Smooth muscle cell (in vitro differentiated cells): ENCODE data around the gene OR8B3. TPM values are rescaled to one million over a fixed set of nuclear protein-coding genes. Genes with fewer than 3 reads are reported as not detected.

Experiments
- DNase-seq: peaks from one replicate; lab custom pipeline; 2025; ENCODE audit not compliant: unreplicated experiment; lab: John Stamatoyannopoulos, UW
- H2AFZ ChIP-seq: fragments of 200-600 bp; sonication (generic); 2 replicates; pipeline ENCODE4 v1.6.0; 2016; ENCODE audit warnings: antibody characterized with exemption, low read depth, mild to moderate bottlenecking
- H3F3A ChIP-seq: fragments of 200-600 bp; sonication (generic); 2 replicates; pipeline ENCODE4 v1.6.0; 2017; ENCODE audit warnings: antibody characterized with exemption, low read depth
- H3K27ac ChIP-seq: fragments of 200-600 bp; sonication (generic); 2 replicates; pipeline ENCODE4 v1.5.1; 2016; ENCODE audit warnings: low read depth, mild to moderate bottlenecking
- H3K27me3 ChIP-seq: fragments of 200-600 bp; sonication (generic); 2 replicates; pipeline ENCODE4 v1.6.1; 2016; ENCODE audit warnings: low read depth, mild to moderate bottlenecking
- H3K36me3 ChIP-seq: fragments of 200-600 bp; sonication (generic); 2 replicates; pipeline ENCODE4 v1.5.1; 2016; ENCODE audit warnings: low read depth
- H3K4me1 ChIP-seq: fragments of 200-600 bp; sonication (generic); 2 replicates; pipeline ENCODE4 v1.5.1; 2016; ENCODE audit warnings: low read depth
- H3K4me2 ChIP-seq: fragments of 200-600 bp; sonication (generic); 2 replicates; pipeline ENCODE4 v1.6.0; 2016; ENCODE audit warnings: mild to moderate bottlenecking
- H3K4me3 ChIP-seq: fragments of 200-600 bp; sonication (generic); 2 replicates; pipeline ENCODE4 v1.5.1; 2016; ENCODE audit warnings: mild to moderate bottlenecking
- H3K79me2 ChIP-seq: fragments of 200-600 bp; sonication (generic); 2 replicates; pipeline ENCODE4 v1.6.0; 2016; ENCODE audit warnings: low read depth, mild to moderate bottlenecking
- H3K9ac ChIP-seq: fragments of 200-600 bp; sonication (generic); 2 replicates; pipeline ENCODE4 v1.6.0; 2016; ENCODE audit warnings: low read depth
- H3K9me3 ChIP-seq: fragments of 200-600 bp; sonication (generic); replicated peaks from 2 replicates; pipeline ENCODE4 v1.5.1; 2016; ENCODE audit warnings: low read depth
- H4K20me1 ChIP-seq: fragments of 200-600 bp; sonication (generic); 2 replicates; pipeline ENCODE4 v1.6.0; 2016; ENCODE audit warnings: low read depth
- WGBS: methylation state at CpG from one replicate; pipeline ENCODE4 v1.1.7; 2016; ENCODE audit warnings: low lambda C conversion rate; 5-methylcytosine and 5-hydroxymethylcytosine counted together
- polyA plus RNA-seq: library from polyadenylated mRNA; unstranded; fragments of >200 nt; fragmentation: Nextera tagmentation; extraction: Ambion mirVana; gene quantifications from 2 replicates; pipeline ENCODE4 v1.2.1, GENCODE V29; 2016
- total RNA-seq: library from RNA; depleted of rRNA; stranded (reverse); fragments of >200 nt; gene quantifications from 2 replicates; pipeline ENCODE4 v1.2.3, GENCODE V29; 2014
- TF ChIP-seq, protein P1 (sequence below): fragments of 200-600 bp; sonication (generic); IDR thresholded peaks from 2 replicates; pipeline ENCODE4 v1.5.1; 2017; ENCODE audit warnings: borderline replicate concordance, mild to moderate bottlenecking, antibody characterized with exemption; ENCODE audit not compliant: insufficient read depth, poor library complexity, severe bottlenecking

Gene OR8B3
- total and polyA plus RNA-seq, 2 experiments from 2014 or later, result not detected

DNA sequence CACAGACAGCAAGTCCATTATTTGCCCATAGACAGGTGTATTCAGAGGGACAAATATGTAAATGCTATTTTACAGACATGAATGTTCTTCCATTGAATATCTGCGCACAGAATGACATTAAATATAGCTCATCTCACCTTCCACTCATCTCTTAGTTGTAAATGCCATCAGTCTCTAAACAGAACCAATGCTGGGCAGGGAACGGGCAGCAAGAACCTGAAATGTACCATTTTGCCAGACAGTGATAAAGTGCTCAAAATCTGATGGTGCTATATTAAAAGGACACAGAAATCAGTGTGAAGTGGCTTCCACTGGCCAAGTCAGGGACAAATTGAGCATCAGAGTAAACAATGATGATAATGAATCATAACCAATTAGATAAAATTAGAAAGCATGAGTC is 35.9 kb upstream of the OR8B3 start:
- peaks cover 10% of the 10 kb centered on the region for H3K27me3 ChIP-seq
- no peaks in the 10 kb centered on the region for H3K4me1 ChIP-seq
- H3K79me2 ChIP-seq, result no peaks in the 10 kb centered on the region
- no peak overlapping the region for H3K27ac ChIP-seq
- H3K4me3 ChIP-seq, result no peak overlapping the region
- 97% methylated on average over 2 of the region's 2 CpGs for WGBS
- H2AFZ ChIP-seq, result no peak overlapping the region
- H3K36me3 ChIP-seq, result no peaks in the 10 kb centered on the region
- no peak for DNase-seq
- H3K9me3 ChIP-seq, result no peaks in the 10 kb centered on the region
- TF ChIP-seq, protein P1, sequence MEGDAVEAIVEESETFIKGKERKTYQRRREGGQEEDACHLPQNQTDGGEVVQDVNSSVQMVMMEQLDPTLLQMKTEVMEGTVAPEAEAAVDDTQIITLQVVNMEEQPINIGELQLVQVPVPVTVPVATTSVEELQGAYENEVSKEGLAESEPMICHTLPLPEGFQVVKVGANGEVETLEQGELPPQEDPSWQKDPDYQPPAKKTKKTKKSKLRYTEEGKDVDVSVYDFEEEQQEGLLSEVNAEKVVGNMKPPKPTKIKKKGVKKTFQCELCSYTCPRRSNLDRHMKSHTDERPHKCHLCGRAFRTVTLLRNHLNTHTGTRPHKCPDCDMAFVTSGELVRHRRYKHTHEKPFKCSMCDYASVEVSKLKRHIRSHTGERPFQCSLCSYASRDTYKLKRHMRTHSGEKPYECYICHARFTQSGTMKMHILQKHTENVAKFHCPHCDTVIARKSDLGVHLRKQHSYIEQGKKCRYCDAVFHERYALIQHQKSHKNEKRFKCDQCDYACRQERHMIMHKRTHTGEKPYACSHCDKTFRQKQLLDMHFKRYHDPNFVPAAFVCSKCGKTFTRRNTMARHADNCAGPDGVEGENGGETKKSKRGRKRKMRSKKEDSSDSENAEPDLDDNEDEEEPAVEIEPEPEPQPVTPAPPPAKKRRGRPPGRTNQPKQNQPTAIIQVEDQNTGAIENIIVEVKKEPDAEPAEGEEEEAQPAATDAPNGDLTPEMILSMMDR, result no peak
- H4K20me1 ChIP-seq, result no peaks in the 10 kb centered on the region
- H3K4me2 ChIP-seq, result no peak overlapping the region
- no peaks in the 10 kb centered on the region for H3F3A ChIP-seq
- H3K9ac ChIP-seq, result no peak overlapping the region

- TF ChIP-seq, protein P1, result no peak
- Histone ChIP-seq H3K36me3 (no peaks in the 10 kb centered on the region), H2AFZ (no peak overlapping the region), H3K9me3 (no peaks in the 10 kb centered on the region), H3K27ac (no peak overlapping the region), H3K27me3 (peaks cover 2% of the 10 kb centered on the region), H3K4me1 (no peaks in the 10 kb centered on the region), H3K9ac (no peak overlapping the region), H3K4me3 (no peak overlapping the region), H3F3A (no peaks in the 10 kb centered on the region), H3K79me2 (no peaks in the 10 kb centered on the region), H4K20me1 (no peaks in the 10 kb centered on the region), H3K4me2 (no peak overlapping the region)
- 85% methylated on average over 2 of the region's 2 CpGs for WGBS
- no peak for DNase-seq
These were observed 30.8 kb upstream of the OR8B3 start for GRCh38 chr11:124429599-124429998.

GRCh38 chr11:124424384-124424921 is 25.6 kb upstream of the OR8B3 start, which contains the start of gene OR8B4:
TSS of gene OR8B4 (minus strand) at chr11:124424871. CDS start at chr11:124424871, 0 bp downstream.
- H4K20me1 ChIP-seq, result no peaks in the 10 kb centered on the region
- no peak within 1 kb of the TSS for H3K27ac ChIP-seq
- H3F3A ChIP-seq, result no peaks in the 10 kb centered on the region
- H3K36me3 ChIP-seq, result no peaks in the 10 kb centered on the region
- no peak within 1 kb of the TSS for H3K4me3 ChIP-seq
- DNase-seq, result no peak
- H3K4me1 ChIP-seq, result no peaks in the 10 kb centered on the region
- TF ChIP-seq, protein P1, result no peak
- H3K79me2 ChIP-seq, result no peaks in the 10 kb centered on the region
- no peaks in the 10 kb centered on the region for H3K9me3 ChIP-seq
- peaks cover 9% of the 10 kb centered on the region for H3K27me3 ChIP-seq
- H3K4me2 ChIP-seq, result no peak within 1 kb of the TSS
- WGBS, result 93% methylated on average over 2 of the region's 2 CpGs
- H2AFZ ChIP-seq, result no peak within 1 kb of the TSS
- H3K9ac ChIP-seq, result no peak within 1 kb of the TSS

DNA sequence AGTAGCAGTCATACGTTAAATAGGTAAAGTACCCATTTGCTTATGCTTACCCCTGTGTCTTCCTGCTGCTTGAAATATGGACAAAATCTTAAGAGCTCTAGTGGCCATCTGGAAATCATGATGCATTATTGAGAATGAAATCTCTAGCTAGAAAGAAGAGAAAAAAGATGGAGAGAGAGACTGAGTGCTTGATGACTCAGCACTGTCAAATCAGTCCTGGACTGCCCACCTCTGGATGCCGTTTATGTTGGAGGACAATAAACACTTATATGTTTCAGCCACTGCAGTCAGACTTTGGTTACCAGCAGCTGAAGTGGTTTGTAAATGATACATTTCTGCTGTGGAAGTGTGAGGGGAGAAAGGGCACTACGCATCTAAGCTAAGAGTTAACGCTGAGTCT is 22.2 kb upstream of the OR8B3 start:
- 74% methylated on average over 4 of the region's 4 CpGs for WGBS
- H3K79me2 ChIP-seq, result no peaks in the 10 kb centered on the region
- H3K27me3 ChIP-seq, result peaks cover 9% of the 10 kb centered on the region
- H3K4me1 ChIP-seq, result no peaks in the 10 kb centered on the region
- no peak overlapping the region for H3K27ac ChIP-seq
- no peak overlapping the region for H3K4me3 ChIP-seq
- no peak overlapping the region for H2AFZ ChIP-seq
- H3K9ac ChIP-seq, result no peak overlapping the region
- H3K4me2 ChIP-seq, result no peak overlapping the region
- no peaks in the 10 kb centered on the region for H3K36me3 ChIP-seq
- no peaks in the 10 kb centered on the region for H4K20me1 ChIP-seq
- TF ChIP-seq, protein P1, result no peak
- H3F3A ChIP-seq, result no peaks in the 10 kb centered on the region
- no peak for DNase-seq
- H3K9me3 ChIP-seq, result no peaks in the 10 kb centered on the region
